ENCODE data around the gene BABAM2.
A peak's percentile ranks its signal among the peaks of the same experiment; 100 is the strongest.
"Not testable (repeated sequence)": the region's sequence is repeated elsewhere in the genome, so short reads cannot be mapped to it uniquely, and the experiment has no call there.

BABAM2 gene

DNA sequence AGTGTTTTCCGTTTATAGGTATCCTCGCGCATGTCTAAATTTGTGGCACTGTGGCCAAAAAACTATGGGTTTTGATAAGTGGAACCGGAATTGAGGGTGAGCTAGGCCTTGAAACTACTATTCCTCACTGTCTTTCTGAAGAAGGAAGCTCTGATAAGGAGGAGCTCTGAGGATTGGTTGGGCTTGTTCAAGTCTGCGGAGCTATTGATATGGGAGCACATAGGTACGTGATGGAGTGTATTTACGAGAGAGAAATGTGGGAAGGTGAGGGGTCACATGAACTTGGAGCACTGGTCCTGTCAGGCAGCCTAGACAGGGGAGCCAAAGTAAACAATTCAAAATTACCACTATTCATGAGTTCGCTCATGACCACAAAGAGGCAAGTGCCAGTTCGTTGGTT, 131.4 kb downstream of the BABAM2 start:
- FAIRE-seq: no peak
- no peak for DNase-seq (ENCODE audit: low spot score)

DNA sequence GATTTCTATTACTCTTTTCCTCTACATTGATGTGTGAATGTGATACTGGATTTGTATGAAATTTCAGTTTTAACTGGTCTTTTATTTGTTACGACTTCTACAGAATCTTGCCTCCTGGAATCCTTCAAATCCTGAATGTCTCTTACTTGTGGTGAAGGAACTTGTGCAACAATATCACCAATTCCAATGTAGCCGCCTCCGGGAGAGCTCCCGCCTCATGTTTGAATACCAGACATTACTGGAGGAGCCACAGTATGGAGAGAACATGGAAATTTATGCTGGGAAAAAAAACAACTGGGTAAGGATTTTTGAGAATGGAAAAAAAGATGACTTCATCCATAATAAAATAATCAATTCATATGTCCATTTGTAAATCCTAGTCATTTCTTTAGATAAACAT, 134.6 kb downstream of the BABAM2 start:
- FAIRE-seq (no peak), DNase-seq (ENCODE audit: low spot score) (no peak)

DNA sequence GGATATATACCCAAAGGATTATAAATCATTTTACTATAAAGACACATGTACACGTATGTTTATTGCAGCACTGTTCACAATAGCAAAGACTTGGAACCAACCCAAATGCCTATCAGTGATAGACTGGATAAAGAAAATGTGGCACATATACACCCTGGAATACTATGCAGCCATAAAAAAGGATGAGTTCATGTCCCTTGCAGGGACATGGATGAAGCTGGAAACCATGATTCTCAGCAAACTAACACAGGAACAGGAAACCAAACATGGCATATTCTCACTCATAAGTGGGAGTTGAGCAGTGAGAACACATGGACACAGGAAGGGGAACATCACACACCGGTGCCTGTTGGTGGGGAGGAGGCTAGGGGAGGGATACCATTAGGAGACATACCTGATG, 135.7 kb downstream of the BABAM2 start:
- not testable (repeated sequence) for DNase-seq (ENCODE audit: low spot score); FAIRE-seq

DNA sequence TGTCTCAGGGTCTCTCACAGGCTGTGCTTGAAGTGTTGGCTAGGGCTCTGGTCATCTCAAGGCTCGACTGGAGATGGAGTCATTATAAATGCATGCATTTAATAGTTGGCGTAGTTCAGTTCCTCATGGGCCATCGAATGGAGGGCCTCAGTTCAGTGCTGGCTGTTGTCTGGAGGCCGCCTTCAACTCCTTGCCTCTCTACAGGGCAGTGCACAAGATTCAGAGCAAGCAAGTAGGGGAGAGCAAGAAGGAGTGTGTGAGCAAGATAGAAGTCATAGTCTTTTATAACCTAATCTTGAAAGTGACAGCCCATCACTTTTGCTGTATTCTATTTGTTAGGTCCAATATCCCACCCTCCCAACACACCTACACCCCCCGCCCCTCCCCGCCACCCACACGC, 137.5 kb downstream of the BABAM2 start:
- FAIRE-seq: no peak
- no peak for DNase-seq (ENCODE audit: low spot score)

DNA sequence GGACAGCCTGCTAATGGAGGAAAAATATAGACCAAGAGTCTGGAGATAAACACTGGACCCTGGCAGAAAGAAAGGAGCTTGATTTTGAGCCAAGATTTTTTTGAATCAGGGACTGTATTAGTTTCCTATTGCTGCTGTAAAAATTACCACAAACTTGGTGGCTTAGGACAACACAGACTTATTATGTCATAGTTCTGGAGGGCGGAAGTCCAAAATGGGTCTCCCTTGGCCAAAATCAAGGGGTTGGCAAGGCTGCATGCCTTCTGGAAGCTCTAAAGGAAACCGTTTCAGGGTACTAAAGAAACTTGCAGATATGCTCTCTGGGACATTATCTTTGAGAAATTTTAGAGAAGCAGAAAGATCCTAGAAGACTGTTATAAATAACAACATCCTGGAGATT, 140.1 kb downstream of the BABAM2 start:
- DNase-seq (ENCODE audit: low spot score) (no peak), FAIRE-seq (no peak)

DNA sequence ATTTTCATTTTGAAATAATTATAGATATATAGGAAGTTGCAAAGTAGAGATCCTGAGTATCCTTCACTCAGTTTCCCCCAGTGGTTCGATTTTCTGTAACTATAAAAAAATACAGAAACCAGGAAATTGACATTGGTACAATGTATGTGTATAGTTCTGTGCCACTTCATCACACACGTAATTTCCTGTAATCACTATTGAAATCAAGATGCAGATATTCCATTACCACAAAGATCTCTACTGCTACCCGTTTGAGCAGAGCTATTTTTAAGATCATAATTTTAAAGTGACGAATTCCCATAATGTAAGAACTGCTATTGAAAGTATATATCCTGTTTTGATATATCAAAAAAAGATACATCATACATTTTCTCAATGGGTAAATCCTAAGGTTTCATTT, 142.3 kb downstream of the BABAM2 start:
- no peak for DNase-seq (ENCODE audit: low spot score)
- no peak for FAIRE-seq

DNA sequence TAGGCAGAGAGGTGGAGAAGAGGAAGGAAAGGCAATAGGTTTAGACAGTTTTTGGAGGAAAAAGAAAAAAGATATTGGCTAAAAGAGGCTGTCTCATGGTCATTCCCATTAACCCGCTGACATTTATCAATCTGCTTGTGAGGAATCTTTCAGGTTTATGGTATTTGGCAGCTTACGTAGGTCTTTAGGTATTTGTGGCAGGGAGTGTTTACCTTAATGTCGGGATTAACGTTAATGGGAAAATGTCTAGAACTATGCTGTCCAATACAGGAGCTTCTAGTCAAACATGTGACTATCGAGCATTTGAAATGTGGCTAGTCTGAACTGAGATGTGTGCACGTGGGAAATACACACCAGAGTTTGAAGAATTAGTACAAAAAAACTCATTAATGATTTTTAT, 144.2 kb downstream of the BABAM2 start:
- FAIRE-seq (no peak), DNase-seq (ENCODE audit: low spot score) (no peak)

DNA sequence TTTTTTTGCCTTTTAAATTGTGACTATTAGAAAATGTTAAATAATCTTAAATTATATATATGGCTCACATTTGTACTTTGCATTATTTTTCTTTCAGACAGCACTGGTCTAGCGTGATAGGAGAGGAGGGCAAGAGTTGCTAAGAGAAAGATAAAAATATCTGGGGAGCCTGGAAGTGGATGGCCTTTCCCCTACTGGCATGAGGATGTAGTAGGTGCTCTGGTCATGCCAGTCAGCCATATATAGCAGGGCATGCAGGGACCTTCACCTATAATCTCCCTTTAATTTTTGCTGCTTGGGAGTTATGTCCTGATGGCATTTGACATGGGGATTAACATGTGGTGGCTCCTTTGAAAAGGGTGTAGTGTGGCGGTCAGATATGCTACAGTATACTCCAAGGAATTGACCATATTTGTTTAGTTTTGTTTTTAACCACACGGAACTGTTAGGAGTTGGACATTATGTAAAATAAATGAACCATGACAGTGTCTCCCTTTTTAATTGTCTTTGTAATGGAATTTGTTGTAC, 144.7 kb downstream of the BABAM2 start:
- no peak for DNase-seq (ENCODE audit: low spot score)
- FAIRE-seq: no peak

DNA sequence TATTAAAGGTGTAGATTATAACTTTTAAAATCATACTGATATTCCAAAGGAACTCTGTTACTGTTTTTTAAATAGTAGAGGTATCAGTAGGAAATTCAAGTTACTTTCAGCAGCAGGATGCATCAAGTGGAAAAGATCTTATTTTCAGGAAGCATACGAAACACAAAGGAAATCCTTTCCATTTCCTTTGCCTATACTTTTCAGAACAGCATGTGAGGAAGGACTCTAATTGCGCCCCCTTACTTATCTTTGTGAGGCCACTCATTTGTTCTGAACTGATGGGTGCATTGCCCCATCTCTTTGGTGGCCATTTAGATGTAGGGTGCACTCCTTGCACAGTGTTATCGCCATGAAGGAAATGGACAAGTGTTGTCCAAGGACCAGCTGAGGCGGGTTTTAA, 145.3 kb downstream of the BABAM2 start:
- FAIRE-seq: no peak
- DNase-seq (ENCODE audit: low spot score): no peak

DNA sequence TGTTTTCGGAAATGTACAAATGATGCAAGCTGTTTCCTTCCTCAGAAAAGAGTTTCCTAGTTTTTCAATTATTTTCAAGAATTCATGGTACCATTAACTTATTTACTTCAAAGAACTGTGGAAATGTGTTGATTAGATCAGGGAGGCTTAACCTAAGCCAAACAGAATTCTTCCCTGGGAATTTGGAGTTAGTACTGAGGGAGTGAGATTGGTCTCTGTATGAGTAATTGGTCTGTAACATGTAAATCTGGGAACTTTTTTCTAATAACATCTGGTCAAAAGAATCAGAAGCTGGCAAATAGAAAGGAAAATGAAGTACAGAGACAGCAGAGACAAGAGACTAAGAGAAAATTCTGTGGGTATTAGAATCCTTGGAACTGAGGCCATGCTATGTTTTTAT, 145.8 kb downstream of the BABAM2 start:
- no peak for FAIRE-seq
- DNase-seq (ENCODE audit: low spot score): no peak

DNA sequence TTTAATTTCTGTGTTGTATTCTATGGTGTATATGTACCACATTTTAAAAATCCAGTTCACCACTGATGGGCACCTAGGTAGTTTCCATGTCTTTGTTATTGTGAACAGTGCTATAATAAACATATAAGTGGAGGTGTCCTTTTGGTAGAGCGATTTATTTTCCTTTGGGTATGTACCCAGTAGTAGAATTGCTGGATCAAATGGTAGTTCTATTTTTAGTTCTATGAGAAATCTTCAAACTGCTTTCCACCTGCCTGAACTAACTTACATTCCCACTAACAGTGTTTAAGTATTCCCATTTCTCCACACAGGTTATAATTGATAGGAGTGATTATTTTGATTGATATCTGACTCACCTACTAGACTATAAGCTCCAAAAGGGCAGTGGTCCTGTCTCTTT, 148.2 kb downstream of the BABAM2 start:
- FAIRE-seq (no peak), DNase-seq (ENCODE audit: low spot score) (no peak)

DNA sequence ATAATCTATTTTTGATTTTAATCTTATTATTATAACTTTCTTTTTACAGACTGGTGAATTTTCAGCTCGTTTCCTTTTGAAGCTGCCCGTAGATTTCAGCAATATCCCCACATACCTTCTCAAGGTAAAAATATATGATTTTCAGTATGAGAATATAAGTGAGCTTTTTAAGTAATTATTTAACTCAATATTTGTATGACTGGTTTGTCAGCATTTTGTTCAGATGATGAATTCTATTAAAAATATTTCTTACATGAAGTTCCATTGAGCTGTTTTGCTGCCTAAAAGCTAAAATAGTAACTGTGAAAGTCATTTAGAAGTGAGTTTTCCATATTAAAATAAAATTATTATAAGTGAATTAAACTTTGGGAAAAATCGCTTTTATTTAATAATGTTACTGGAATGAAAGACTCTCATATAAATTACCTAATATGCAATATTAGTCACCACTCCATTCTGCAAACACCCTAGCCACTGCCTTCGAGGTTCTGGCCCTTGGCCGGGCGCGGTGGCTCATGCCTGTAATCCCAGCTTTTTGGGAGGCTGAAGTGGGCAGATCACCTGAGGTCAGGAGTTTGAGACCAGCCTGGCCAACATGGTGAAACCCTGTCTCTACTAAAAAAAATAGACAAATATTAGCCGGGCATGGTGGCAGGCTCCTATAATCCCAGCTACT, 155.3 kb downstream of the BABAM2 start:
- FAIRE-seq: no peak

DNA sequence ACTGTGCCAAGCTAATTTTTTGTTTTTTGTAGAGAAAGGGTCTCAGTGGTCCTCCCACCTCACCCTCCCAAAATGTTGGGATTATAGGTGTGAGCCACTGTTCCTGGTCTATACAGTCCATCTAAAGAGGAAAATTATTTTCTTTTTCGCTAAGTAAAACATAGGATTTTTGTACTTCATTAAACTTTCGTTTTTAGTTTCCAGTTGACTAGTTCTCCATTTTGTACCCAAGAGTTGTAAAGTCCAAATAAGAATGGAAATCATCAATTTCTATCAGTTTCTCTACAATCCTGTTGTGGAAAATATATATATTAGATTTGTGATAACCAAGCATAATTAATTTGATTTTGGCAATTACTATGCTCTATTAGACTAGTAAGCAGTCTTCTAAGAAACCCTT, 156.4 kb downstream of the BABAM2 start:
- FAIRE-seq (no peak), DNase-seq (ENCODE audit: low spot score) (no peak)

More for the DNA sequence above, 155.3 kb downstream of the BABAM2 start:
- DNase-seq (ENCODE audit: low spot score): no peak

DNA sequence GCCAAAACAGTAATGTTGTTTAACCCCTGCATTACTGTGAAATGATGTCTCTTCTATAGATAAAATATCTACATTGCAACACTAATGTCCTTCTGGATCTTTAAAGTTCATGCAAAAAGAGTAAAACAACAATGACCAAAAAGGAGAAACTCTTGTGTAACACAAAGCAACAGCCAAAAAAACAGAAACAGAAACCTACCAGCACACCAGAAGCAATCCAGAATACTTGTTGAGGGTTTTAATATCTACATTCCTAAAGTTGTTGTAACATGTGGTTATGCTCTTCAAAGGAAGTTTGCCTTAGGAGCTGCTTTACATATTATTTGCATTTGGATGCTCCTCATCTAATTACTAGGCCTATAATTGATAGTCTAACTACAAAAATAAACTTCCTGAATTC, 157.2 kb downstream of the BABAM2 start:
- DNase-seq (ENCODE audit: low spot score): no peak
- no peak for FAIRE-seq

DNA sequence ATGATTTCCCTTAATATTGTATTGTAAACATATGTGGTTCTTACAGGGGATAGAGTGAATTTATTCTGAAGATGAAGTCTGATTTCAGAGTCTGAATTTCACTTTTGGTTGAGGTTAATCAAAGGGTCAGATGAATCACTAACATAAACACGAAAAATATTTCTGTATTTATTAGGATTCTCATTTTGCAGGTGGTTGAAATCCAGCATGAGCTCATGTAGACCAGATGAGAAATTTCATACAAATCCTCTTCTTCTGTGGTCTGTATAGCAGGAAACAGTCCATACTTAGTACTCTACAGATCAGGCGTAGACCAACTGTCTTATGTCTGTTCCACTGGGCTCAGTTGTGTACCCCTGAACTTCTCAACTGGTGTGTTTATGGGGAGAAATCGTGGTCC, 157.8 kb downstream of the BABAM2 start:
- FAIRE-seq (no peak), DNase-seq (ENCODE audit: low spot score) (no peak)

DNA sequence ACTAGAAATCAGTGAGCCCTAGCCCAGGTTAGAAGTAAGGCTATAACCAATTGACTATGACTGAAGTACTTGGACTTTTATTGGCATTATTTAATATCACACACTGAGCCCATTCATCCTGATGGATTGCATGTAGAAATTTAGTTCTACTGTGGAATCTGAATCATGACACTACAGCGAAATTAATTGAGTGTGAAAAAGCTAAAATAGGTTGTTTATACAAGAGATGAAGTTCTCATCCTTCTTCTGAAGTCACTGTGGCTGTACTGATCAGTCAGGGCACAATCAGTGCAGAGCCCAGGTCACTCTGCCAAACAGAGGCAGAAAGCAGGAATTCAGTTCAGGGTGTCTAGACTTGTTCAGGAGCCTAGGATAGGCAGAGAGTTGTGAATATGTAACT, 158.9 kb downstream of the BABAM2 start:
- DNase-seq (ENCODE audit: low spot score) (peak; percentile 23), FAIRE-seq (peak; percentile 31)

DNA sequence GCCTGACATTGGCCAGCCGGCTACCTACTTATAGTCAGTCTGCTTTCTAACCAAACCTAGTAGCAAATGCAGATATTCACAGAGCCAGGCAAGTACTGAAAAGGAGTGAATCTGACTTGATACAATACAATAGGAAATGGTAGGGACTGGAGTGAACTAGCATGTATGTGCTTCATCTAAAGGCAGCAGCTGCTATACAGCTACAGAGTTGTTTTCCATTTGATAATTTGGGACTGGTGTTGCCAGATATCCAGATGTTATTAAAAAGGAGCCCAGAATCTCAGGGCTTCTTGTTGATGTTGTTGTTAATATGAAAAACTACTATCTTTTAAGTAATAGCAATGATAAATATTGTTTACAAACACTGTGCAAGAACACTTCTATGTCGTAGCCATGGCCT, 159.4 kb downstream of the BABAM2 start:
- DNase-seq (ENCODE audit: low spot score) (no peak), FAIRE-seq (no peak)

DNA sequence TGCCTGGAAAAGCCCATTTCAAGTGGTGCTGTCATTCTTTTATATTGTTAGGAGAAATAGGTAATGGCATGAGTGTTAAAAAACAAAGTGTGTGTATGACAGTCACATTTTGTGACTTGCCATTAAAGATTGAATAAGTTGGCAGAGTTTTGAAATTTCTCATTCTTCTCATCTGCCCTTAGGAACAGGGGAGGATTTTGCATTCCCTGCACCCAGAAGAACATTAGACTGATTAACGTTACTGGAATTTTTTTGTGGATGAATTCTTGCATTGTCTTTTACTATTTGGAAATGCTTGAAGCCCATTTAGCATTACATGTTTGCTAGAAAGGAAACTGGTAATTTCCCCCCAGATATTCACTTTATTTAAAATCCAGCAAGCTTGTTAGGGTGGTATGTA, 162.2 kb downstream of the BABAM2 start:
- DNase-seq (ENCODE audit: low spot score) (no peak), FAIRE-seq (no peak)

DNA sequence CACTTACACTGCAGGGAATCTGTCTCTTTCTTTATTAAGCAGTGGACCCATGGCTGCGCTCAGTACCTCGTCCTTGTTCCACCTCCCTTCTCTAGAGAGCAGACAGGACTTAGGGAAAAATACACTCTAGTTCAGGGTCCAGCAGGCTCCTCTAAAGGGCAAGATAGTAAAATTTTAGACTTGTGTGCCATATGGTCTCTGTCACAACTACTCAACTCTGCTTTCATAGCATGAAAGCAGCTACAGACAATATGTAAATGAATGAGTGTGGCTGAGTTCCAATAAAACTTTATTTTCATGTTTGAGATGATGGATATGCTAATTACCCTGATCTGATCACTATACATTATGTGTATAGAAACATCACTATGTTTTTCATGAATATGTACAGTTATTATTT, 163.1 kb downstream of the BABAM2 start:
- DNase-seq (ENCODE audit: low spot score): no peak
- FAIRE-seq: no peak

DNA sequence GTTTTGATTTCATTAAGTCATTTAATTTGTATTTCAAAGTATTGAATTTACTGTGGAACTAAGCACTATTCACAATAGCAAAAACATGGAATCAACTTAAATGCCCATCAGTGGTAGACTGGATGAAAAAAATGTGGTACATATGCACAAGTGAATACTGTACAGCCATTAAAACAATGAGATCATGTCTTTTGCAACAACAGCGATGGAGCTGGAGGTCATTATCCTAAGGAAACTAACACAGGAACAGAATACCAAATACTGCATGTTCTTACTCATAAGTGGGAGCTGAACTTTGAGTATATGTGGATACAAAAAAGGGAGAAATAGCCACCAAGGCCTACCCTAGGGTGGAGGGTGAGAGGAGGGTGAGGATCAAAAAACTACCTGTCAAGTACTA, 164.4 kb downstream of the BABAM2 start:
- DNase-seq (ENCODE audit: low spot score) (no peak), FAIRE-seq (no peak)

DNA sequence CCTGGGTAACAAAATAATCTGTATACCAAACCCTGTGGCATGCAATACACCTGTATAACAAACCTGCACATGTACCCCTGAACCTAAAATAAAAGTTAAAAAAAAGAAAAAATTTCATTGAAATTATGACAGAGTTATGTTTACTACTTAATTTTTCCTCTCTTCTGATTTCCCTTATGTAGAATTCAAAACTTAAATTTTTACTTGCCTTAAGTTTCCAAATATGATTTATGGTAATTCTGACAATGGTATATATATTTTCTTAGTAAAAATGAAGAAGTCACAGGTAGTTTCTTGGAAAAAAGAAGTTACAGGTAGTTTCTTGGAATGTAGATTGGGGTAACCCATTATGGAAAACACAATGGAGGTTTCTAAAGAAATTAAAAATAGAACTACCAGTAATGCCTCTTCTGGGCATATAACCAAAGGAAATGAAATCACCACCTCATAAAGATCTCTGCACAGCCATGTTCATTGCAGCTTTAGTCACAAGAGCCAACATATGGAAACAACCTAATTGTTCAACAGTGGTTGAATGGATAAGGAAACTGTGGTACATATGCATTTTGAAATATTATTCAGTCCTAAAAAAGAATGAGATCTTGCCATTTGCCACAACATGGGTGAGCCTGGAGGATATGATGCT, 164.9 kb downstream of the BABAM2 start:
- FAIRE-seq: no peak
- DNase-seq (ENCODE audit: low spot score): no peak

DNA sequence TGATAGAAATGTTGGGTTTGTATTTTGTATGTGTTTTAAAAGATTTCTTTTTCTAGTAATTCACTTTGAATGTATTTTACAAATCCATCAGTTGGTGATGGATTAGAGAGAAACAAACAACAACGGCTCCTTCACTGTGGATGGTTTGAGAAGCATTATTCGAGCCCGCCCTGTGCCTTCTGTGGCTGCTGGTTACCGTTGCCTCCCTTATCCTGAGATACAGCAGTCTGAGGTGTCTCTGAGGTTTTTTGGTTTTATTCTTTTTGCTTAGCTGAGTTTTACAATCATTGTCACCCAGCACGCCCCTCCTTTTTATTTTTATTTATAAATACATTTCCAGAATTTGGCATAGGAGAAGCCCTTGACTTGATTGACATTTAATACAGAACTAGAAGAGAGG, 168.3 kb downstream of the BABAM2 start:
- DNase-seq (ENCODE audit: low spot score) (no peak), FAIRE-seq (no peak)

DNA sequence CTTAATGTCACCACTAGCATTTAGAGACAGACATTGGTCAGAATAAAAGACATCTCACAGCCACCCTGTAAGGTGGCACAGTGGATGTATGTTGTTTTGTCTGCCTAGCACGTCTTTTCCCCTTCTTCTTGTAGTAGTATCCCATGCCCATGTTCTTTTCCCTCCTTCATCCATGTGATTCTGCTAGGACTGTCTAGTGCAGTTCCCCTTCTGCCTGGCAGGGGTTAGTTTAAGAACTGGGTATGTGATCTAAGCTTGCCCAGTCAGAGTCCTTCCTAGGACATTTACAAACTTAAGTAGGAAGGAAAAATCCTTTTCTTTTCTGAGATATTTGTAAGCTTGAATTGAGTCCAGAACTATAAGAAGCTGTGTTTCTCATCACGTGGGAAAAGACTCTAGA, 172.3 kb downstream of the BABAM2 start:
- FAIRE-seq: no peak
- no peak for DNase-seq (ENCODE audit: low spot score)

Measured in RCC 7860 (cell line).